Osteoblast (primary cell): Measurements from ENCODE around the gene UVSSA. TPM values are rescaled to one million over a fixed set of nuclear protein-coding genes. Genes with fewer than 3 reads are reported as not detected.

Source experiments
- DNase-seq: peaks from one replicate; pipeline ENCODE4 v3.0.0; 2011; ENCODE audit warnings: low spot score, mixed read lengths; ENCODE audit not compliant: insufficient read length; ENCODE audit errors: missing footprints
- H2AFZ ChIP-seq: 2 replicates; pipeline ENCODE4 v1.6.0; 2011; ENCODE audit warnings: mild to moderate bottlenecking, low read length
- H3K27ac ChIP-seq: 2 replicates; pipeline ENCODE4 v1.5.1; 2011; ENCODE audit warnings: mild to moderate bottlenecking, low read depth, low read length, moderate library complexity
- H3K27me3 ChIP-seq: 2 replicates; pipeline ENCODE4 v1.6.0; 2012; ENCODE audit warnings: mild to moderate bottlenecking, control low read depth, inconsistent platforms, low read length, moderate library complexity; ENCODE audit not compliant: insufficient read depth
- H3K36me3 ChIP-seq: 2 replicates; pipeline ENCODE4 v1.5.1; 2011; ENCODE audit warnings: mild to moderate bottlenecking, low read length, control low read depth, moderate library complexity; ENCODE audit not compliant: insufficient read depth
- H3K4me1 ChIP-seq: 2 replicates; pipeline ENCODE4 v1.5.1; 2011; ENCODE audit warnings: mild to moderate bottlenecking, low read length, control low read depth, moderate library complexity; ENCODE audit not compliant: insufficient read depth
- H3K4me2 ChIP-seq: 2 replicates; pipeline ENCODE4 v1.6.0; 2011; ENCODE audit warnings: mild to moderate bottlenecking, low read length; ENCODE audit not compliant: insufficient read depth
- H3K4me3 ChIP-seq: fragments of 200-600 bp; sonication (generic); 3 replicates; pipeline ENCODE4 v1.5.1; 2012; ENCODE audit warnings: mild to moderate bottlenecking, low read length, inconsistent platforms; ENCODE audit not compliant: insufficient read depth
- H3K79me2 ChIP-seq: 2 replicates; pipeline ENCODE4 v1.6.0; 2012; ENCODE audit warnings: mild to moderate bottlenecking, low read length, control low read depth, inconsistent platforms; ENCODE audit not compliant: insufficient read depth
- H3K9me3 ChIP-seq: 2 replicates; pipeline ENCODE4 v1.5.1; 2011; ENCODE audit warnings: low read depth, low read length, control low read depth
- H4K20me1 ChIP-seq: 2 replicates; pipeline ENCODE4 v1.6.0; 2012; ENCODE audit warnings: mild to moderate bottlenecking, low read length, control low read depth; ENCODE audit not compliant: insufficient read depth
- CTCF ChIP-seq: IDR thresholded peaks from 2 replicates; pipeline ENCODE4 v1.5.1; 2011; ENCODE audit warnings: mild to moderate bottlenecking, low read depth, low read length, moderate library complexity; ENCODE audit errors: extremely low read depth
- total RNA-seq: library from RNA; depleted of rRNA; stranded (reverse); fragments of >200 nt; gene quantifications from 2 replicates; pipeline ENCODE4 v1.2.3, GENCODE V29; 2012

The UVSSA gene
- total RNA-seq, 1 donor: 14.8 TPM

- no peaks in the 10 kb centered on the region for H3K9me3 ChIP-seq
- DNase-seq: no peak
Observed at GRCh38 chr4:1357356-1358248, 10.6 kb downstream of the UVSSA start.

DNA sequence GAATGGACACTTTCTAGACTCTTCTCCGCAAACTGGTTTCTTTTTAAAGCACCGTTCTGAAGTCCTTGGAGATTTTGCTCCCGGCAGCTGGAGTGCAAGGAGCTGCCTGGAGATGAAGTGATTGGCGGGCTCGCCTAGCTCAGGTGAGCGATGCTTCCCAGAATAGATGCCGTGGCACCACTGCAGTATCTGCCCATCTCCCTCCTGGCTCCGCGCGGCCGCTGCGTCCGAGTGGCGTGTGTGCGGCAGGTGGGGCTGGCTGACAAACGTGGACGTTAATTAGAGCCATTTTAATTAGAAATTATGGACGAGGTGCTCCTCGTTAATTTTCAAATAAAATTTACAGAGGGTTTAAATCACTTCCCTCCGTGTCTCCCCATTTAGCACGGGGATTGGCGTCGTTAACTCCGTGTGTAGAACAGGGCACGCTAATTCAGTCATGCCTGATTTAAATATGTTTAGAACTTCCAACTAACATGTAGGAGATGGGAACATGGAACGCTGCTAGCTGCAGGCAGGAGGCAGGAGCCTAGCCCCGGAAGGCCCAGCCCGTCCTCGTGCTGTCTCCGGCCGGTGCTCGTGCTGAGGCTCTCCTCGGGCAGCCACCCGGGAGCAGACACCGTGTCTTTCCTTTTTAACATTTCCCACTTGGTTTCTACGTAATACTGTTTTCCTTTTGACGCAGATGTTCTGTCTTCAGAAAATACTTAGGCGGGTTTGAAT lies 11.6 kb downstream of the UVSSA start:
- Histone ChIP-seq H3K27ac (no peak overlapping the region), H4K20me1 (peaks cover 4% of the 10 kb centered on the region)
- no peak for TF ChIP-seq CTCF

More at GRCh38 chr4:1357356-1358248, 10.6 kb downstream of the UVSSA start:
- Histone ChIP-seq H3K27me3 (no peaks in the 10 kb centered on the region), H3K36me3 (peaks cover 20% of the 10 kb centered on the region), H3K4me1 (no peaks in the 10 kb centered on the region), H3K27ac (no peak overlapping the region), H3K79me2 (no peaks in the 10 kb centered on the region), H4K20me1 (peaks cover 4% of the 10 kb centered on the region), H3K4me3 (no peak overlapping the region), H3K4me2 (no peak overlapping the region), H2AFZ (no peak overlapping the region)
- no peak for TF ChIP-seq CTCF

GRCh38 chr4:1359144-1359501 lies 12.1 kb downstream of the UVSSA start:
- Histone ChIP-seq H3K4me2 (no peak overlapping the region), H3K9me3 (no peaks in the 10 kb centered on the region), H3K27me3 (no peaks in the 10 kb centered on the region), H4K20me1 (peaks cover 4% of the 10 kb centered on the region), H3K4me1 (no peaks in the 10 kb centered on the region), H3K27ac (no peak overlapping the region), H3K4me3 (no peak overlapping the region), H3K36me3 (peaks cover 11% of the 10 kb centered on the region), H3K79me2 (no peaks in the 10 kb centered on the region), H2AFZ (no peak overlapping the region)
- DNase-seq: no peak
- TF ChIP-seq CTCF: no peak

More for the DNA sequence above, 11.6 kb downstream of the UVSSA start:
- no peaks in the 10 kb centered on the region for H3K27me3 ChIP-seq
- H3K4me3 ChIP-seq: no peak overlapping the region
- H2AFZ ChIP-seq: no peak overlapping the region
- H3K9me3 ChIP-seq: no peaks in the 10 kb centered on the region
- H3K36me3 ChIP-seq: peaks cover 11% of the 10 kb centered on the region
- H3K4me2 ChIP-seq: no peak overlapping the region
- H3K4me1 ChIP-seq: no peaks in the 10 kb centered on the region
- H3K79me2 ChIP-seq: no peaks in the 10 kb centered on the region
- no peak for DNase-seq

DNA sequence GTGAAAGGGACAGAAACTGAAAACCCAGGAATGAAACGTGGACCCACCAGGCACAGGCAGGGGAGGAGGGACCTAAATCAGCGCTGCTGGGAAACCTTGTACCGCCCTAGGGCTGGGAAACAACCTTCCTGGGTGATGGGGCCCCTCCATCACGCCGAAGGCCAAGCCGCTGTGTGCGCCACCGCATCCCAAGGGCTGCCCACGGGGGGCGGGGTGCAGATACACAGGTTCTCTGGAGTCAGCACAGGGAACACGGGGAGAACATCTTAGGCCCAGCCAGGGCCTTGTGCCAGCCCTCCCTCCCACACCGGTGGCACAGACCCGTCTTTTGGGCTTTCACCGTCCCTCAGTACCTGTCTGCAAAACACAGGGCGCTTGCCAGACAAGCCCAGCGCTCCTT lies 13.0 kb downstream of the UVSSA start:
- Histone ChIP-seq H3K79me2 (no peaks in the 10 kb centered on the region), H3K4me2 (no peak overlapping the region), H3K27me3 (no peaks in the 10 kb centered on the region), H3K4me1 (no peaks in the 10 kb centered on the region), H4K20me1 (peaks cover 4% of the 10 kb centered on the region), H3K27ac (no peak overlapping the region), H3K9me3 (no peaks in the 10 kb centered on the region), H2AFZ (no peak overlapping the region), H3K36me3 (peaks cover 11% of the 10 kb centered on the region), H3K4me3 (no peak overlapping the region)
- DNase-seq: no peak
- TF ChIP-seq CTCF: no peak
